K562 (cell line): ENCODE results near the gene FRMD7. TPM values are rescaled to one million over a fixed set of nuclear protein-coding genes. Genes with fewer than 3 reads are reported as not detected.

ENCODE experiments used
- ATAC-seq: fragments of 200-7000 bp; cut with Tn5 transposase; 3 replicates; pipeline ENCODE4 v1.9.1; 2020; ENCODE audit warnings: moderate library complexity
- BruUV-seq: library from RNA; stranded (reverse); fragments of 400-500 nt; replicated peaks from 2 replicates; lab custom pipeline; 2021; lab: Mats Ljungman, UMichigan
- CTCF ChIA-PET: fragments of 300-600 bp; formaldehyde crosslinking; extraction: SDS; loops from one replicate; lab custom pipeline; 2021; ENCODE audit warnings: low intra/inter-chr PET ratio; lab: Yijun Ruan, JAX
- POLR2A ChIA-PET: fragments of 300-600, 350-650 bp; sonication (Branson Sonifier 250); formaldehyde crosslinking; extraction: SDS; loops from one replicate; lab custom pipeline; 2021; ENCODE audit warnings: antibody characterized with exemption, inconsistent platforms; lab: Yijun Ruan, JAX
- DNase-seq, 4 experiments: peaks; one replicate each; pipeline versions ENCODE4 v3.0.0 to v3.0.0-alpha.2; 2011 to 2018; ENCODE audit warnings: low spot score in 3 of 4, mixed read lengths in 3 of 4; ENCODE audit errors: extremely low read depth in 1 of 4
- FAIRE-seq: peaks from 2 replicates; lab custom pipeline; 2011; peaks lifted over from hg19 to GRCh38; lab: Jason Lieb, UNC
- H2AFZ ChIP-seq: 2 replicates; pipeline ENCODE4 v1.6.0; 2011; ENCODE audit warnings: low read depth, low read length, control low read depth, inconsistent platforms
- H3K27ac ChIP-seq: fragments of 200-600 bp; 3 replicates; pipeline ENCODE4 v1.8.0; 2011; ENCODE audit warnings: low read depth, mild to moderate bottlenecking, control low read depth, inconsistent platforms, low read length, moderate library complexity, mixed read lengths; ENCODE audit errors: extremely low read depth
- H3K27me3 ChIP-seq, 2 experiments: fragments of 300-600 bp in 1 of 2; 2 replicates in 1 of 2; 3 replicates in 1 of 2; pipeline versions ENCODE4 v1.6.0 to v1.8.0; 2011; ENCODE audit warnings: inconsistent platforms in 2 of 2, low read length in 2 of 2, mild to moderate bottlenecking in 1 of 2, mixed read lengths in 1 of 2, moderate library complexity in 1 of 2; ENCODE audit not compliant: control insufficient read depth in 2 of 2, insufficient read depth in 2 of 2
- H3K36me3 ChIP-seq: fragments of 300-600 bp; 3 replicates; pipeline ENCODE4 v1.8.0; 2011; ENCODE audit warnings: mild to moderate bottlenecking, low read length, inconsistent platforms; ENCODE audit not compliant: control insufficient read depth, insufficient read depth
- H3K4me1 ChIP-seq, 2 experiments: fragments of 200-600 bp in 1 of 2; replicated peaks in 1 of 2; 2 replicates in 1 of 2; 3 replicates in 1 of 2; pipeline versions ENCODE4 v1.5.1 to v1.8.0; 2011; ENCODE audit warnings: inconsistent platforms in 2 of 2, low read length in 2 of 2, mild to moderate bottlenecking in 1 of 2, mixed read lengths in 1 of 2, moderate library complexity in 1 of 2; ENCODE audit not compliant: control insufficient read depth in 2 of 2, insufficient read depth in 2 of 2
- H3K4me2 ChIP-seq: 2 replicates; pipeline ENCODE4 v1.6.1; 2011; ENCODE audit warnings: low read length, control low read depth, inconsistent platforms, mixed read lengths; ENCODE audit not compliant: insufficient read depth
- H3K4me3 ChIP-seq: fragments of 200-600 bp; sonication (generic), shearing (Covaris generic); 2 replicates; pipeline ENCODE4 v1.5.1; 2016; ENCODE audit warnings: control low read depth, inconsistent platforms
- H3K79me2 ChIP-seq: fragments of 200-600 bp; 3 replicates; pipeline ENCODE4 v1.8.0; 2011; ENCODE audit warnings: low read length, inconsistent platforms; ENCODE audit not compliant: control insufficient read depth, insufficient read depth
- H3K9ac ChIP-seq, 2 experiments: 2 replicates each; pipeline versions ENCODE4 v1.6.0 to v1.6.1; 2011; ENCODE audit warnings: low read depth in 2 of 2, low read length in 2 of 2, control low read depth in 1 of 2, inconsistent platforms in 1 of 2, mild to moderate bottlenecking in 1 of 2, mixed read lengths in 1 of 2; ENCODE audit not compliant: insufficient read depth in 1 of 2
- H3K9me1 ChIP-seq: one replicate; pipeline ENCODE4 v1.6.0; 2011; ENCODE audit warnings: inconsistent platforms, mild to moderate bottlenecking, low read length, moderate library complexity; ENCODE audit not compliant: control insufficient read depth, insufficient read depth
- H3K9me3 ChIP-seq: replicated peaks from 2 replicates; pipeline ENCODE4 v1.5.1; 2011; ENCODE audit warnings: low read depth, low read length, inconsistent platforms; ENCODE audit not compliant: control insufficient read depth, insufficient read depth
- H4K20me1 ChIP-seq: replicated peaks from 2 replicates; pipeline ENCODE4 v1.6.1; 2011; ENCODE audit warnings: low read length, inconsistent platforms, mixed read lengths; ENCODE audit not compliant: control insufficient read depth, insufficient read depth
- COPS2 ChIP-seq: fragments of 450-650 bp; conservative IDR thresholded peaks from 2 replicates; pipeline ENCODE4 v1.6.1; 2016; ENCODE audit warnings: mild to moderate bottlenecking, moderate library complexity
- CREBBP ChIP-seq: IDR thresholded peaks from one replicate; pipeline ENCODE4 v1.6.1; 2012; ENCODE audit warnings: low read depth, mild to moderate bottlenecking, control low read depth, inconsistent platforms, low read length
- CTBP1 ChIP-seq: fragments of 450-650 bp; IDR thresholded peaks from 2 replicates; pipeline ENCODE4 v1.6.1; 2016; ENCODE audit warnings: borderline replicate concordance
- JUN ChIP-seq, 2 experiments: sonication (generic) in 1 of 2; formaldehyde crosslinking in 1 of 2; IDR thresholded peaks; 2 replicates each; pipeline versions ENCODE4 v1.6.1 to v1.8.0; 2012 to 2022; ENCODE audit warnings: borderline replicate concordance in 2 of 2, mild to moderate bottlenecking in 2 of 2, improper control_type of control experiment in 1 of 2, low read depth in 1 of 2, low read length in 1 of 2, missing genetic modification reagents in 1 of 2
- L3MBTL2 ChIP-seq: fragments of 450-650 bp; IDR thresholded peaks from 2 replicates; pipeline ENCODE4 v1.6.1; 2016; ENCODE audit warnings: mild to moderate bottlenecking, moderate library complexity
- PHF21A ChIP-seq: fragments of 450-650 bp; IDR thresholded peaks from 2 replicates; pipeline ENCODE4 v1.6.1; 2017; ENCODE audit warnings: low read depth, borderline replicate concordance
- PYGO2 ChIP-seq: fragments of 450-650 bp; IDR thresholded peaks from 2 replicates; pipeline ENCODE4 v1.6.1; 2016; ENCODE audit warnings: mild to moderate bottlenecking, missing genetic modification characterization, moderate library complexity, missing compliant biosample characterization
- ZBED1 ChIP-seq: IDR thresholded peaks from 2 replicates; pipeline ENCODE4 v1.6.1; 2014
- ZKSCAN1 ChIP-seq: fragments of 150-350 bp; IDR thresholded peaks from 2 replicates; pipeline ENCODE4 v1.6.1; 2016; ENCODE audit warnings: low read depth, low read length
- ZNF174 ChIP-seq: fragments of 250-450 bp; sonication (Bioruptor Pico); IDR thresholded peaks from 2 replicates; pipeline ENCODE4 v1.4.0; 2020; ENCODE audit warnings: mild to moderate bottlenecking
- ZNF184 ChIP-seq: sonication (generic); formaldehyde crosslinking; IDR thresholded peaks from 2 replicates; pipeline ENCODE4 v1.5.0; 2020; ENCODE audit warnings: missing genetic modification reagents
- WGBS: fragments of 100-300 bp; shearing (Covaris generic); methylation state at CpG from one replicate; pipeline ENCODE4 v1.1.6; 2016; ENCODE audit warnings: low coverage, mixed read lengths; ENCODE audit not compliant: insufficient coverage; ENCODE audit errors: missing lambda C conversion rate; 5-methylcytosine and 5-hydroxymethylcytosine counted together
- in situ Hi-C: fragments of 300-500 bp; cut with MboI; formaldehyde crosslinking; loops from 4 replicates; pipeline ENCODE4 v1.15.0; 2018; ENCODE audit warnings: inconsistent platforms, mixed read lengths
- intact Hi-C: fragments of 100-400 bp; cut with micrococcal nuclease; formaldehyde crosslinking; loops from 2 replicates; pipeline ENCODE4 v1.14.2; 2022
- polyA plus RNA-seq, 8 experiments: library from polyadenylated mRNA; depleted of rRNA in 4 of 8; stranded (reverse) in 5 of 8; unstranded in 3 of 8; fragments of >200 nt; fragmentation: Nextera tagmentation in 2 of 8; fragmentation: Illumina TruSeq in 1 of 8; extraction: Ambion mirVana in 2 of 8; extraction: Trizol in 1 of 8; gene quantifications; 2 replicates each; pipeline versions ENCODE4 v1.2.1 to v1.2.3, GENCODE V29; 2011 to 2014; ENCODE audit warnings: inconsistent platforms in 1 of 8, missing spikeins in 1 of 8
- total RNA-seq, 7 experiments: library from RNA; depleted of rRNA in 6 of 7; stranded (reverse); fragments of >200 nt in 6 of 7; fragmentation: Illumina TruSeq in 2 of 7; extraction: Trizol in 2 of 7; gene quantifications; 2 replicates each; pipeline versions ENCODE4 v1.2.1 to v1.2.3, GENCODE V29; 2011 to 2021; ENCODE audit warnings: low replicate concordance in 1 of 7
- TF ChIP-seq, protein P1 (sequence below): sonication (generic); IDR thresholded peaks from 2 replicates; pipeline ENCODE4 v1.6.1; 2016
- TF ChIP-seq, protein P2 (sequence below): fragments of 200-800 bp; sonication (Bioruptor generic); IDR thresholded peaks from 2 replicates; pipeline ENCODE4 v1.6.1; 2017; ENCODE audit warnings: missing genetic modification characterization, missing compliant biosample characterization
- TF ChIP-seq, protein P3 (sequence below): fragments of 250-450 bp; sonication (Bioruptor Pico); IDR thresholded peaks from 2 replicates; pipeline ENCODE4 v1.9.0; 2021; ENCODE audit warnings: mild to moderate bottlenecking
- TF ChIP-seq, protein P4 (sequence below): fragments of 200-800 bp; sonication (Bioruptor generic); IDR thresholded peaks from 2 replicates; pipeline ENCODE4 v1.6.1; 2017; ENCODE audit warnings: missing genetic modification characterization, missing compliant biosample characterization
- TF ChIP-seq, protein P5 (sequence below), 2 experiments: fragments of 200-800 bp in 1 of 2; sonication (Bioruptor generic) in 1 of 2; sonication (generic) in 1 of 2; formaldehyde crosslinking in 1 of 2; IDR thresholded peaks in 1 of 2; conservative IDR thresholded peaks in 1 of 2; 2 replicates each; pipeline versions ENCODE4 v1.5.0 to v1.6.1; 2016 to 2020; ENCODE audit warnings: missing compliant biosample characterization in 1 of 2, missing genetic modification characterization in 1 of 2, missing genetic modification reagents in 1 of 2

Gene FRMD7
- total and polyA plus RNA-seq, 9 of the 15 experiments (the other 6 are each of a cell fraction or from before 2014, with no cell fraction given) = 0.06 to 0.09 TPM; not detected in 7

DNA sequence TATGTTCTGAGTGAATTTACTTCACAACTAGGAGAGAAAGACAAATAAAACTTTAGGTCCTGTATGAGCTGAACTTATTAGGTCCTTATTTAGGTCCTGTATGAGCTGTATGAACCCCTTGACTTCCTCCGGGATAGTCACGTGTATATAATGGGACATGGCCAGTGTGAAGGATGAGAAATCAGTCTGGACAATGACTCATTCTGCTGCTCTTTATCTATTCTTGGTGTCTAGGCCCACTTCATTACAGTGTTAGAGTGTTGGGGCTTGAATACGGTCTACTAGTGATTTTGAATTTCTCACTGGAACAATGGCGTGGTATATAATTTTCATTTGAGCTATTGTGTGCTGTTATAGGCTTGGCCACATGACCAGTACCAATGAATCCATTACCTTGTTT is 82.9 kb downstream of the FRMD7 start (continued):
- TF ChIP-seq PHF21A = no peak
- TF ChIP-seq L3MBTL2 = peak; percentile 56; the same call in 1 of the 2 replicates

DNA sequence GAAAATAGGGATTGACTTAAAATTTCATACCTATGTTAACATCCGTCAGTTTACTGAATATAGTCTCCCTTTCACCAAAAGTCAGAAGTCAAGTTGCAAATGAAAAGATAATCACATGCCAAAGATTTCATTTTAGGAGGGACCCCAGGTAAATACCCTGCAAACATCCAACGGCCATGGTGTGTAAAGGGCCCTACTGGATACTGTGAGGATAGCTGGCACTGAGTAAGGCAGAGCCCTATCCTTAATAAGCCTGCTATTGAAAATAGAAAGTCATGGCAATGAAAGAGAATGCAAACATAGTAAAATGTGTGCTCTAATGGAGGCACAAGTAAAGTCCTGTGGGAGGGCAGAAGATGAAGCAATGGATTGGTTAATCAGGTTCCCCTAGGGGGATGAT is 83.8 kb downstream of the FRMD7 start:
- Histone ChIP-seq H3K27me3 (no peaks in the 10 kb centered on the region), H3K9me3 (no peaks in the 10 kb centered on the region), H3K9ac (no peak overlapping the region), H3K36me3 (peaks cover 10% of the 10 kb centered on the region; the same call in 1 of the 3 replicates), H3K4me1 (peaks cover 0 to 20% of the 10 kb centered on the region in 2 experiments; a peak in 3 of 5 replicates), H3K79me2 (peaks cover 96% of the 10 kb centered on the region), H3K4me2 (no peak overlapping the region), H3K9me1 (no peaks in the 10 kb centered on the region)
- ATAC-seq (peak; percentile 12; the same call in 1 of the 3 replicates), DNase-seq (no peak), FAIRE-seq (no peak)
- BruUV-seq = no TSS peak
- POLR2A ChIA-PET = interaction anchor here (0.6 kb wide), 1 partner anchor 10 kb away, joined by 3 read pairs; no protein-coding TSS in a partner anchor
- intact Hi-C loops = loop anchor here (2.0 kb wide), 1 partner anchor 21 kb away; the partner anchor contains the start of gene STK26
- 67% methylated on average over 2 of the region's 2 CpGs for WGBS
- TF ChIP-seq, protein P1, sequence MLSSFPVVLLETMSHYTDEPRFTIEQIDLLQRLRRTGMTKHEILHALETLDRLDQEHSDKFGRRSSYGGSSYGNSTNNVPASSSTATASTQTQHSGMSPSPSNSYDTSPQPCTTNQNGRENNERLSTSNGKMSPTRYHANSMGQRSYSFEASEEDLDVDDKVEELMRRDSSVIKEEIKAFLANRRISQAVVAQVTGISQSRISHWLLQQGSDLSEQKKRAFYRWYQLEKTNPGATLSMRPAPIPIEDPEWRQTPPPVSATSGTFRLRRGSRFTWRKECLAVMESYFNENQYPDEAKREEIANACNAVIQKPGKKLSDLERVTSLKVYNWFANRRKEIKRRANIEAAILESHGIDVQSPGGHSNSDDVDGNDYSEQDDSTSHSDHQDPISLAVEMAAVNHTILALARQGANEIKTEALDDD = no peak
- TF ChIP-seq ZNF174 (CRISPR knock-in tag) = no peak
- no peak for TF ChIP-seq ZKSCAN1
- TF ChIP-seq CTBP1 = no peak
- TF ChIP-seq, protein P2, sequence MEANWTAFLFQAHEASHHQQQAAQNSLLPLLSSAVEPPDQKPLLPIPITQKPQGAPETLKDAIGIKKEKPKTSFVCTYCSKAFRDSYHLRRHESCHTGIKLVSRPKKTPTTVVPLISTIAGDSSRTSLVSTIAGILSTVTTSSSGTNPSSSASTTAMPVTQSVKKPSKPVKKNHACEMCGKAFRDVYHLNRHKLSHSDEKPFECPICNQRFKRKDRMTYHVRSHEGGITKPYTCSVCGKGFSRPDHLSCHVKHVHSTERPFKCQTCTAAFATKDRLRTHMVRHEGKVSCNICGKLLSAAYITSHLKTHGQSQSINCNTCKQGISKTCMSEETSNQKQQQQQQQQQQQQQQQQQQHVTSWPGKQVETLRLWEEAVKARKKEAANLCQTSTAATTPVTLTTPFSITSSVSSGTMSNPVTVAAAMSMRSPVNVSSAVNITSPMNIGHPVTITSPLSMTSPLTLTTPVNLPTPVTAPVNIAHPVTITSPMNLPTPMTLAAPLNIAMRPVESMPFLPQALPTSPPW = no peak
- TF ChIP-seq ZNF184 (CRISPR knock-in tag) = no peak
- TF ChIP-seq, protein P3, sequence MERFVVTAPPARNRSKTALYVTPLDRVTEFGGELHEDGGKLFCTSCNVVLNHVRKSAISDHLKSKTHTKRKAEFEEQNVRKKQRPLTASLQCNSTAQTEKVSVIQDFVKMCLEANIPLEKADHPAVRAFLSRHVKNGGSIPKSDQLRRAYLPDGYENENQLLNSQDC (CRISPR knock-in tag) = no peak
- no peak for TF ChIP-seq JUN (IDR thresholded peaks at IDR 0.05; ENCODE audit: borderline replicate concordance, low read depth, low read length)
- no peak for TF ChIP-seq JUN (CRISPR knock-in tag; IDR thresholded peaks at IDR 0.05; ENCODE audit: borderline replicate concordance)
- TF ChIP-seq ZBED1 = no peak
- TF ChIP-seq, protein P4, sequence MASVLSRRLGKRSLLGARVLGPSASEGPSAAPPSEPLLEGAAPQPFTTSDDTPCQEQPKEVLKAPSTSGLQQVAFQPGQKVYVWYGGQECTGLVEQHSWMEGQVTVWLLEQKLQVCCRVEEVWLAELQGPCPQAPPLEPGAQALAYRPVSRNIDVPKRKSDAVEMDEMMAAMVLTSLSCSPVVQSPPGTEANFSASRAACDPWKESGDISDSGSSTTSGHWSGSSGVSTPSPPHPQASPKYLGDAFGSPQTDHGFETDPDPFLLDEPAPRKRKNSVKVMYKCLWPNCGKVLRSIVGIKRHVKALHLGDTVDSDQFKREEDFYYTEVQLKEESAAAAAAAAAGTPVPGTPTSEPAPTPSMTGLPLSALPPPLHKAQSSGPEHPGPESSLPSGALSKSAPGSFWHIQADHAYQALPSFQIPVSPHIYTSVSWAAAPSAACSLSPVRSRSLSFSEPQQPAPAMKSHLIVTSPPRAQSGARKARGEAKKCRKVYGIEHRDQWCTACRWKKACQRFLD (CRISPR knock-in tag) = no peak
- no peak for TF ChIP-seq PYGO2 (tag)
- TF ChIP-seq COPS2 = no peak
- TF ChIP-seq CREBBP = no peak
- TF ChIP-seq, protein P5, sequence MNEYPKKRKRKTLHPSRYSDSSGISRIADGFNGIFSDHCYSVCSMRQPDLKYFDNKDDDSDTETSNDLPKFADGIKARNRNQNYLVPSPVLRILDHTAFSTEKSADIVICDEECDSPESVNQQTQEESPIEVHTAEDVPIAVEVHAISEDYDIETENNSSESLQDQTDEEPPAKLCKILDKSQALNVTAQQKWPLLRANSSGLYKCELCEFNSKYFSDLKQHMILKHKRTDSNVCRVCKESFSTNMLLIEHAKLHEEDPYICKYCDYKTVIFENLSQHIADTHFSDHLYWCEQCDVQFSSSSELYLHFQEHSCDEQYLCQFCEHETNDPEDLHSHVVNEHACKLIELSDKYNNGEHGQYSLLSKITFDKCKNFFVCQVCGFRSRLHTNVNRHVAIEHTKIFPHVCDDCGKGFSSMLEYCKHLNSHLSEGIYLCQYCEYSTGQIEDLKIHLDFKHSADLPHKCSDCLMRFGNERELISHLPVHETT (CRISPR knock-in tag; conservative IDR thresholded peaks at IDR 0.05 in 1 of 2, IDR thresholded peaks at IDR 0.05 in 1 of 2) = no peak
- TF ChIP-seq, all 486 proteins: peak for 0
- H4K20me1 ChIP-seq = peaks cover 5% of the 10 kb centered on the region; the same call in 1 of the 2 replicates
- no peak overlapping the region for H3K4me3 ChIP-seq
- no peak overlapping the region for H3K27ac ChIP-seq
- in situ Hi-C loops = no loop called here
- CTCF ChIA-PET = no interaction called here
- H2AFZ ChIP-seq = no peak overlapping the region
